ENCODE results near the gene JADE2.

JADE2 gene

DNA sequence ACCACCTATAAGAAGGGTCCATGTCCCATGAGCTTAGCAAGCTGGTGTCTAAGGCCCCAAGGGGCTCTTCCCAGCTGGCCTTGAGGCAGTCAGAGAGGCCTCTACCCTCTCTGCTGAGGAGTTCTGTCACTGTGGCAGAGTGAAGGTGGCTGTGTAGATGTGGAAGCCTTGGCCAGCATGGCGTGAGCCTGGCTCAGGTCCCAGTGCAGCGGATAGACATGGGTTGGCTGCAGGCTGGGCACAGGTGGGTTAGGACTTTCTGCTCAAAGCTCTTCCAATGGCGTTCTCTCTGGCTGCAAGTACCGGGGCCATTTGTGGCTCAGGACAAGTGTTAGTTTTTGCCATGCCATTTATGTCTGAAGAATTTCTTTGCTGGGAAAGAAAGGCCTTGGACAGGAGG is 47.3 kb downstream of the JADE2 start:
- DNase-seq, result no peak

DNA sequence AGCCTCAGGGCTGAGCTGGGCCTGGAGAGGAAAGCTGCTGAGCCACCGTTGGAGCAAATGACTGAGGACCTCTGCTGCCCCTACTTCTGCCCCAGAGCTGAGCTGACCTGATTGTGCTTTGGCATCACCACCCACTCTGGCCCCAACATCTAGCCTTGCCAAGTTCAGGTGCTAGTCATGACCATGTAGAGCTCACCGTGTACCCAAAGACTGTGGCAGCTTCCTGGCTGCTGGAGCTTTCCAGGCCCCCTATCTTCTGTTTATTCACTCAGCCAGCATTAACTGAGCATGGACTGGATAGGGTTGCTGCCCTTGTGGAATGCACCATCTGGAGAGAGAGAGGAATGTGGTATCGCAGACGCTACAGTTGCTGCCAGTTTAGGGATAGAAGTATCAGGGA is 49.1 kb downstream of the JADE2 start:
- DNase-seq, result no peak

DNA sequence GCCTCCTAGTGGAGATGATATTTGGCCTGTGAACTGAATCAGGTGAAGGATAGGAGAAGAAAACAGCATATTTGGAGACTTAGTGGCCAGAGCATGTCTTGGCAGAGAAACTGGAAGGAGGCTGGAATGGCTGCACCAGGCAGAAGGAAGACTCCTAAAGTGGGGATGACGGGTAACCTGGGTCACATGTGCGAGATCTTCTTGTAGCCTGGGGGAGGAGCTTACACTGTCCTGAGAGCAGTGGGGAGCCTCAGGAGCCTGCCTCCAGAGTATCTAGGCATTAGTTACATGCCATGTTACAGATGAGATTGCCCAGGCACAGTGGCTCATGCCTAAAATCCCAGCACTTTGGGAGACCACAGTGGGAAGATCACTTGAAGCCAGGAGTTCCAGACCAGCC is 49.8 kb downstream of the JADE2 start:
- DNase-seq, result no peak

DNA sequence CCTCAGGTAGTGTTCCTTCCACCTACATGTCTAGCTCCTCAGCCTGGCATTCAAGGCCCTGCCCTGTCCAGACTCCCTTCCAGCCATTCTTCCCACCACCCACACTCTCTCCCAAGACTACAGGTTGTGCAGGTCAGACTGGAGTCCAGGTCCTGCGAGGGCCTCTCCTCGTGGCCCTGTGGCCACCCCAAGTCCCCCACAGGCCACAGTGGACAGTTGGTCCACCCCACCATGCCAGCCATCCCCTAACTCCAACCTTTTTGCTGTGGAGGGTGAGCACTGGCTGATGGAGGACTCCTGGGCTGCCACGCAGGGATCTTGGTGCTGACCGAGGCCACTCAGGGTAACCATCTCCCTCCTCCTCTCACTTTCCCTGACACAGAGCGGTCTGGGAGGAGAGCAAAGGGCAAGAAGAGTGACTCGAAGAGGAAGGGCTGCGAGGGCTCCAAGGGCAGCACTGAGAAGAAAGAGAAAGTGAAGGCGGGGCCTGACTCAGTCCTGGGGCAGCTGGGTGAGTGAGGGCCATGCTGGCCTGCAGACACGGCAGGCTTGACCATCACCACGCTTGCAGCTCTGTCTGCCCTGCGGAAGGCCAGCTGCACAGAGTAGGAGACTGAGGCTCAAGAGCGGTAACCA is 51.0 kb downstream of the JADE2 start:
- DNase-seq, result no peak

DNA sequence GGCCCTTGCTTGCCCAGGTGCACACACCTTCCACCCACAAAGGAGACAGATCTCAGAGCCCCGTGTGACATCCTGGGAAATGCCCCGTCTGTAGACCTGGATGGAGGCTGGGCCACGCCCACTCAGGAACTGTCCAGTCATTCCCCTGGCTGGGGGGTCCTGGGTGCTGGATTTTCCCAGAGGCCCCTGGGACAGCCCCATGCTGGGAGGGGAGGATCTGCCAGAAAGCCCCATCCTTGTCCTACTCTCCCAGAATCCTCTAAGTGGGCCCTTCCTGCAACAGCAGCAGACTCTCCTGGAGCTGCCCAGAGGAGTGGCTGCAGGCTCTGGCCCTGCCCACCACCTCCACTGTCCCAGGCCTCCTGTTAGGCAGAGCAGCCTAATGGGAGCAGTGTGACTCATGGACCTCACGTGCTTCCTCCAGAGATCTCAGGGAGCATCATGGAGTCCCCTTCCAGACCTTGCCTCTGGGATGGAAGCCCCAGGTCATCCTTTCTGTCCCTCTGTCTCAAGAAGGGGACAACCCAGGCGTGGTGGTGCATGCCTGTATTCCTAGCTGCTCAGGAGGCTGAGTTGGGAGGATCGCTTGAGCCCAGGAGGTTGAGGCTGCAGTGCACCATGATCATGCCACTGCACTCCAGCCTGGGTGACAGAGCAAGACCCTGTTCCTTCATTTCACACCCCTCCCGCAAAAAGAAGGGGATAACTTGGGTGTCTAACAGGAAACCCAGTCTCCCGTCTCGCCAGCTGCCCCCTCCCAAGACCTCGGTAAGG is 51.7 kb downstream of the JADE2 start:
- no peak for DNase-seq

DNA sequence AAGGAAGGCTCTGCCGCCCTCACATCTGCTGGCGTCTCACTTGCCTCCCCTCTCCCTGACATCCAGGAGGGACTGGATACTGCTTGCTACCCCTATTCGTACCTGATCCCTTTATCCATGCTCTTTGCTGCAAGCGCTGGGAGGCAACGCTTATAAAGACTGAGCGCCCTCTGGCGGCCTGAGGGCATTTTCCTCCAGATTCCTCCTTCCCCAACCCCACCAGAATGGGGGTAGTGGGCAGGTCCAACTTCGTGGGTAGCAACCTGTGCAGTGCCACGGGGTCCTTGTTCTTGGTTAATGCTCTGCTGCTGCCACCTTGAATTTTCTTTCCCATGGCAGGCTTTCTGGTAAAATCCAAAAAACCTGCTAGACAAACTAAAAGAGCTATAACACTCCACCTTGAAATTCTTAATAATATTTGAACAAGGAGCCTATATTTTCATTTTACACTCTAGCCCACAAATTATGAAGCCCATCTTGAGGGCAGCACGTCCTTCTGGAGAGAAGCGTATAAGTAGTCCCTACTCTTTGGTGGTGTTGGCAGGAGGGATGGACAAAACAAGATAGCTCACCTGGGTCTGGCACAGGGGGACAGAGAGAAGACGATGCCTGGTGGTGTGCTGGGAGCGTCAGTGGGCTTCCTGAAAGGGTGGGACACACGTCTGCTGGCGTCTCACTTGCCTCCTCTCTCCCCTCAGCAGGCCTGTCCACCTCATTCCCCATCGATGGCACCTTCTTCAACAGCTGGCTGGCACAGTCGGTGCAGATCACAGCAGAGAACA is 52.5 kb downstream of the JADE2 start:
- peak; percentile 7 for DNase-seq

DNA sequence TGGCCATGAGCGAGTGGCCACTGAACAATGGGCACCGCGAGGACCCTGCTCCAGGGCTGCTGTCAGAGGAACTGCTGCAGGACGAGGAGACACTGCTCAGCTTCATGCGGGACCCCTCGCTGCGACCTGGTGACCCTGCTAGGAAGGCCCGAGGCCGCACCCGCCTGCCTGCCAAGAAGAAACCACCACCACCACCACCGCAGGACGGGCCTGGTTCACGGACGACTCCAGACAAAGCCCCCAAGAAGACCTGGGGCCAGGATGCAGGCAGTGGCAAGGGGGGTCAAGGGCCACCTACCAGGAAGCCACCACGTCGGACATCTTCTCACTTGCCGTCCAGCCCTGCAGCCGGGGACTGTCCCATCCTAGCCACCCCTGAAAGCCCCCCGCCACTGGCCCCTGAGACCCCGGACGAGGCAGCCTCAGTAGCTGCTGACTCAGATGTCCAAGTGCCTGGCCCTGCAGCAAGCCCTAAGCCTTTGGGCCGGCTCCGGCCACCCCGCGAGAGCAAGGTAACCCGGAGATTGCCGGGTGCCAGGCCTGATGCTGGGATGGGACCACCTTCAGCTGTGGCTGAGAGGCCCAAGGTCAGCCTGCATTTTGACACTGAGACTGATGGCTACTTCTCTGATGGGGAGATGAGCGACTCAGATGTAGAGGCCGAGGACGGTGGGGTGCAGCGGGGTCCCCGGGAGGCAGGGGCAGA is 53.3 kb downstream of the JADE2 start:
- no peak for DNase-seq

DNA sequence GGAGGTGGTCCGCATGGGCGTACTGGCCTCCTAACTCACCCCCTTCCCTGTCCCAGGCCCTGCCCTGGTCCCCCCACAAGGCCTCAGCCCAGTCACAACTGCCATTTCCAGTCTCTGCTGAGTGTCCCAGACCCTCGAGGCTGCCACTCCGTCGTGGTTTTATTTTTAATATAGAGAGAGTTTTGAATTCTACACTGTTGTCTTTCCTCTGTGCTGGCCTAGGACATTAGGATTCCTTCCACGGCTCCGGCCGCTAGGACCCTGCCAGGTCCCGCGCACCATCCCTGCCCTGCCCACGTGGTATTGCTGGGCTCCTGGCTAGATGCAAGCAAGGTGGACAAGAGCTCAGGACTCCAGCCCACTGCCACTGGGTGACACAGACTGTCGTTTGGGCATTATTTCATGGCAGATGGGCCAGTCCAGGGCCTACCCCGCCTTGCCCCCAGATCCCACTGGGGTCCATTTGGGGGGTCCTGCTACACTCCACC is 53.9 kb downstream of the JADE2 start:
- no peak for DNase-seq

DNA sequence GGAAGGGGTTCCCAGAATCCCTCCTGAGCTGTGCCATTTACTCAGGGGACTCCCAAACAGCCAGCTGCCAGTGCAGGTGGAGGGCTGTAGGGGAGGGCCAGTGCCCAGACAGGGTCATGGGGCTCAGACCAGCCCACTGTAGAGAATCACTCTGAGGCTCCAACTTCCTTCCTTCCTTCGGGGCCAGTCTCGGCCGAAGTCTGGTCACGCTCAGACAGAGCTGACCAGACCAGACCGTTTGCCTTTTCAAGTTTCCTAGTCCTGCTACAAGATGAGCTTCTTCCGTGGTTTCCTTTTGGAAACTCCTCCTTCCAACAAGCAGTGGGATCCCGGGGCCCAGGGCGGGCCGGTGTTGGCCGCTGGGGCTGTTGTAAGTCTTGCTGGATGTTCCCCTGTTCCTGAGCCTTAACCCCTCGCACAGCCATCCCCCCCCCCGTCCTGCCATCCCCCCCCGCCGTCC is 54.6 kb downstream of the JADE2 start:
- DNase-seq, result no peak

DNA sequence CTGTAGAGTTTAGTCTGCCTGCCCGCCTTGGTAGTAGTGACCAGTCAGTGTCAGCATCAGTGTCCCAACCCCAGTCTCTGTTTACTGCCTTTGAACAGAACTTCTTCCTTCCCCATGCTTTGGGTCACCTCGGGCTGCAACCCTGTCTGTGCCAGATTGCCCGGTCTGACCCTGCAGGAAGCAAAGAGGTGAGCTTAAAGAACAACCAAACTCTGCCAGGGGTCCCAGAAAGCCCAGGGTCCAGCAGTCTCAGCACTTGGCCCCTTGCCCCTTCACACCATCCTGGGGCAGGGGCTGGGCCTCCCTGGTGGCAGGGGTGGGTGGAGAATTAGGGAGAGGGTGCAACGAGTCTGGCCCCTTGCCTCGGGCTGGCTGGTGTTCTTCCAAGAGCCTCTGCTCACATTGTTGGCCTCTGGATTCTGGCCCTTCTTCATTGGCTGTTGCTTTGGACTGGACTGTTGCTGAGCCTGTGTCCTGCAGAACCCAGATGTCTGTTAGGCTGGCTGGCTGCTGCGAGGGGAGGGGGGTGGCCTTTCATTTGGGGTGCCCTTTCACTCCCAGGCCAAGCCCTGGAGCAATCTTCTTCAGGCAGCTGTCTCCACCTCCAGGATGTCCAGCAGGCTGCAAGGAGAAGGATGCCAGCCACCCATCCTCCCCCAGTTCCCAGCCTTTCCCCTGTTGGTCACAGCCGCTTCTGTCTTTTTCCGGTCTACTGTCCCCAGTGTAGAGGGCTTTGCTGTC is 55.9 kb downstream of the JADE2 start:
- DNase-seq, result no peak

DNA sequence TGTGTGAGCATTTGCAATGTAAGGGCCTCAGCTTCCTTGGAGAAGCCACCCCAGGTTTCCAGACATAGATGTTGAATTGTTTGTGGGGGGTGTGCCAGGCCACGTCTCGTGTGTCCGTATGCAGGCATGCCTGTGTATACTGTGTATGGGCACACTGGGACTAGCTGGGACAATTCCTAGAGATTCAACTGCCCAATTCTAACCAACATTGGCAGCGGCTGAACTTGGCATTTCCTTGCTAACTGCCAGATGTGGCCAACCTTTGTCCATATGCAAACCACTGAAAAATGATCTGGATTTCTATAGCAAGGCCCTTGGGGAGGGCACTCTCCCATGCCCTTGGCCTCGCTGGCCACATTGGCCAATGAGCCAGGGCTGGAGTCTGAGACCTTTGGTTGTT is 56.8 kb downstream of the JADE2 start:
- DNase-seq, result no peak

DNA sequence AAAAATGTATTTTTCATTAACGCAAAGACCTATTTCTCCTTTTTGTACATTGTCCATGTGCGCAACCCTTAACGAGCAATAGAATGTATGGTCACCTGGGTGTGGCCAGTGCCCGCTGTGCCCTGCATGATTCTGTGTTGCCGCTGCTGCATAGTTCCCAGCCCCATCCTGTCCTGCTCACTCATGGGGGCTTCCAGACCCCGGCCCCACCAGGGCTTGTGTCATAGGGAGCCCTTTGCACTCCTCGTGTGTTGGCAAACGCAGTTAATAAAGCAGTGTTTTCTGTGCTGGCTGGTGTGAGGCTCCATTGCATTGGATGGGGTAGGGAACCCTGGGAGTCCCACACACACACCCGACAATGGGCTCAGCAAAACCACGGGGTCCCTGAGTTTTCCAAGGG is 57.5 kb downstream of the JADE2 start:
- no peak for DNase-seq

DNA sequence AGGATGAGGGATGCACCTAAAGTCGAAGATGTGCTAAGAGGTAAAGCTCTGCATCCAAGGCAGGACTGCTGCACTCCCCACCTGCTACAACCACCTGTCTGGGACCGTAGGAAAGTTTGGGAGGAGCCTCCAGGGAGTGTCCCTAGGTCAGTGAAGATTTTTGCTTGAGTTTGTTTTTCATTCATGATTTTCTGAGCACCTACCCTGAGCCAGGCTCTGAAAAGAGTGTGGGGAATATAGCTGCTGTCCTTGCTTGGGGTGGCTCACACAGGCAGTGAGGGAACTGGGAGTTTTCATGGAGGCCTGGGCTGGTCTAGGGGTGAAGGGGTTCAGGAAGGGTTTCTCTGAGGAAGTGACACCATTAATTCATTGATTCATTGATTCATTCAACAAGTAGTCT is 58.3 kb downstream of the JADE2 start:
- no peak for DNase-seq

DNA sequence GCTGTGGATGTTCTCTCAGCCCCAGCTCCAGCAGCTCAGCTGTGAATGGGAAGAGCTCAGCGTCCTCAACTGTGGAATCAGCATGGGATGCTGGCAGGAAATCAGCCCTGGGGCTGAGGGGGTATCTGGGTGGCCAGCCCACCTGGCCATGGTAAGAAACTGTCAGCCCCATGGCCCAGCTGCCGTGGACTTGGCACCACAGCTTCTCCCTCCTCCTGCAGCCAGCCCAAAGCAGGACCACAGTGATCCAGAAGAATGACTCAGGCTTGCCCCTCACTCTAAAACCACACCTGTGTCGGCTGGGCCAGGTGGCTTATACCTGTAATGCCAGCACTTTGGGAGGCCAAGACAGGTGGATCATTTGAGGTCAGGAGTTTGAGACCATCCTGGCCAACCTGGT is 59.2 kb downstream of the JADE2 start:
- no peak for DNase-seq

DNA sequence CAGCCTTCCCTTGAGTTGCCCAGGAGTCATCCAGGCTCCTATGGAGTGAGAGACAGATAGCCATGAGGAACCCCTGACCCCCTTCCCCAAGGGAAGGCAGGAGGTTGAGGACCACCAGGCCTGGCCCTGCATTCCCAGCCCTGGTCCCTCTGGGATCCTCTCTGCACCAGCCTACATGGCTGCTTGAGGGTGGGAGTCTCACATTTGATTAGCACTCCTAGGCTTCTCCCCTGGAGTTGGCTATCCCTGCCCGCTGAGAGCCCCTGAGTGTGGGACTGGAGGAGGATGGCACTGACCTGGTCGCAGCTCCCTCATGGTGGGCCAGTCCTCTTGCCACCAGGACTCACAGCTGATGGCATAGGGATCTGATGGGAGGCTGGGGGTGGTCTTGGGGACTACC is 60.5 kb downstream of the JADE2 start:
- DNase-seq, result no peak

DNA sequence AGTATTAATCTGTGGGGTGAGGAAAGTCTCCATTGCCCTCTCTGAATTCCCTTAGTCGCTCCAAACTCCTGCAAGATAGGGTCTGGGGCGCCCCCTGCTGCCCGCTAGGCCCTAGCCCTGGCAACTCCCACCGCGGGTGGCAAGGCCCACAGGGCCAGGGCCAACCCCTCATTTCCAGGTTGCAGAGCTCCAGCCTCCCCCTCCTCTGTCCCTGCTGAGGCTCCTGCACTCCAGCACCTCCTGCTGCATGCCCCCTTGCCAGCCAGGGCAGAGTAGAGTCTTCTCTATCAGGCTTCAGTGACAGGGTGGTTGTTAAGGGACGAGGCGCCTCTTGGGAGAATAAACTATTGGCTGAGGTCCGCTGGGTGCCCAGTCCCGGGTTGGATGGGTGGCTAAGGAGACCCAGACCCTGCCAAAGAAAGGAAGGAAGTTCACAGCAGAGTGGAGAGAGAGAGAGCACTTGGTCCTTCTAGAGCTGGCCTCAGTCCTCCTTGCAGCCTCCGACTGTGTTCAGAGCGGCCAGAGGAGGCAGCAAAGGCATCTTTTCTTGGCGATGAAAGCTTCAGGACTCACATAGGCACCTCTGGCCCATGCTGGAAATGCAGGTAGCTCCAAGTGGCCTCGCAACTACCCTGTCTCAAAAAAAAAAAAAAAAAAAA is 61.5 kb downstream of the JADE2 start:
- peak; percentile 13 for DNase-seq

DNA sequence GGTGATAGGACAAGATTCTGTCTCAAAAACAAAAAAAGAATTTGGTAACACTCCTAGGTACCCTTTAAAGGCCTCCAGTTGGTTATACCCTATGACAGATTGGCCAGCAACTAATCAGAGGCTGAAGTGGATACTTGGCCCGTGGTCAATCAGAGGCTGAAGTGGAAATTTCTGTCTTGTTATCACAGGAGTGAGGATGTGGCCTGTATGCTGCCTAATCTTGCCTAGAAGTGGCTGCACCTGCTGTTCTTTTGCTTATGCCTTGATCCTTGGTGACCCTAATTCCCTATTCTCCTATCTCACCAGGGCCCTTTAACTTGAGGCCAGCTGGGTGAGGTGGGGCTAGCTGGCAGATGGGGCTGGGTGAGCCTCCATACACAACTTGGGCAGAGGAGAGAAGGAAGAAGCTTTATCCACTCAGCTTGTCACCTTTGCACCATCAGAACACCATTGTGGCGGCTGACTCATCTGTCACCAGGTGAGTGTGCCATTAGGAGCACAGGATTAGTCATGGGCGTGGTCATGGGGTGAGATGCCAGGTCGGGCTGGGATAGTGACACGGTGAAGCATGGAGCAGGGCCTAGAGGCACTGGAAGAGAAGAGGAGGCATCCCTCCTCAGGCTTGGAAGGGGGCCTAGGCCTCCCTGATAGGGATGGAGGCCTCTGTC is 65.7 kb downstream of the JADE2 start:
- DNase-seq, result no peak

DNA sequence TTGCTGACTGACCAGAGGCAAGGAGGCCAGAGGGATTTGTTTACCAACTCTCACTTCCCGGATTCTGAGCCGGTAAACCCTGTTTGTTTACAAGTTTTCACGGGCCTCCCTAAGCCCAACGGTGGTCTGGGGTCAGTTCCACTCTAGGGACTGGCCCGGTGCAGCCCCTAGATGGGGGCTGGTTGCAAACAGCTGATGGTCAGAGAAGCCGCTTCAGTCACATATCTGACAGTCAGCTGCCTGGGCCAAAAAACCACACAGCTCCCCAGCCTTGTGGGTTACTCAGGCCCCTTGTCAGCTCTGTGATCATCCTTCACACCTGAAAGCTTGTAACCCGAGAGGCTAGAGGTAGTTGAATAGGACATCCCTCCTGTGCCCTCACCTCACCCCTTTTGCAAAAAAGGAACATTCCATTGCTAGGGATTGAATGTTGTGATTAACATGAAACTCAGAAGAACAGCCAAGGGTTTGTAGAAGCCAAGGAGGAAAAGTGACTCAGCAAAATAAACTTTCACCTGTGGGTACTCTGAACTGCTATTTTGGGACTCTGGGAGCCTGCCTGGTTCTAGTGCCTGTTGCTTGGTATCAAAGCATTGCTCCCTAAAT is 66.8 kb downstream of the JADE2 start:
- DNase-seq, result no peak

DNA sequence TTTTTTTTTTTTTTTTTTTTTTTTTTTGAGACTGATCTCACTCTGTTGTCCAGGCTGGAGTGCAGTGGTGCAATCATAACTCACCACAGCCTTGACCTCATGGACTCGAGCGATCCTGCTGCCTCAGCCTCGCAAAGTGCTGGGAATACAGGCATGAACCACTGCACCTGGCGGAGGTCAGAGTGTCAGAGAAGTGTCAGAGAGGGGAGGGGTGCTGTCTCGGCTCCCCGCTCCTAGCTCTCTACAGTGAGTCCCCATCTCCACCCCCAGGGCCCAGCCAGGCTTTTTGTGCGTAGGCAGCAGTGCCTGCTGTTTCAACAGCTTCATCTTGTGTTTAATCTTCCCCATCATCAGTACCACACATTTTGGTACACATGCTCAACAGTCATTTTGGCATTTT is 68.9 kb downstream of the JADE2 start:
- DNase-seq, result no peak

DNA sequence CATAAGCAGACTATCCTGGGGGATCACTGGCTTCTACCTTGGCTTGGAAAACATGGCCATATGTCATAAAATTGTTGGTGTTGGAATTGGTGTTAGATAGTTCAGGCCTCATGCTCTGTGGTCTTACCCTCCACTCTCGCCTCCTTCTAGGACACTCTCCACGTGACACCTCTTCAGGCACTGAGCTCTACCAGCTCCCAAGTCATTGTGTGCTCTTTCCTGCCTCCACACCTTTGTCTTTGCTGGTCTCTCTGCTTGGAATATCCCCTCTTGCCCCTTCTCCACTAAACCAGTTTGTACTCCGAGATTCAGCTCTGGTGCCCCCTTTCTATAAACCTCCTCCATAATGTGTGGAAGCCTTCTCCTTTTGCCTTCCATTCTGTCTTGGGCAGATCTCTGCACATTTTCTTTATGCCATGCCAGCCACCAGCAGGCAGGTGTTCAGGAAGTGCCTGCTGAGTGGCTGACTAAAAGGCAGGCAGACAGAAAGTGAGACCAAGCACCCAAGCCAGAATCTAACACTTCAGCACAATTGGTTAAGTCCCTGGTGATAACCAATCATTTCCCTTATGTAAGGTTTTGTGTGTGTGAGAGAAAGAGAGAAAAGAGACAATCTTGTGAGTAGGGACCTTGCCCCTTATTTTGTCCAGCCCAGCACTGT is 69.5 kb downstream of the JADE2 start:
- no peak for DNase-seq
